Keratinocyte (primary cell): Measurements from ENCODE around the gene SREBF1. TPM values are rescaled to one million over a fixed set of nuclear protein-coding genes. Genes with fewer than 3 reads are reported as not detected.

Experiments
- DNase-seq: peaks from one replicate; pipeline ENCODE4 v3.0.0-alpha.2; 2011; ENCODE audit warnings: low read depth, missing footprints, low spot score
- FAIRE-seq: peaks from 2 replicates; lab custom pipeline; 2011; peaks lifted over from hg19 to GRCh38; lab: Jason Lieb, UNC
- H2AFZ ChIP-seq: 2 replicates; pipeline ENCODE4 v1.6.0; 2012; ENCODE audit warnings: low read length, control low read depth, inconsistent platforms; ENCODE audit not compliant: control insufficient read depth
- H3K27ac ChIP-seq: 2 replicates; pipeline ENCODE4 v1.5.1; 2011; ENCODE audit warnings: low read length; ENCODE audit not compliant: control insufficient read depth, insufficient read depth
- H3K27me3 ChIP-seq: 3 replicates; pipeline ENCODE4 v1.6.0; 2011; ENCODE audit warnings: low read length; ENCODE audit not compliant: control insufficient read depth, insufficient read depth; ENCODE audit errors: extremely low read depth
- H3K36me3 ChIP-seq, 2 experiments: 2 replicates in 1 of 2; 3 replicates in 1 of 2; pipeline ENCODE4 v1.5.1; 2011; ENCODE audit warnings: low read length in 2 of 2, mild to moderate bottlenecking in 1 of 2; ENCODE audit not compliant: control insufficient read depth in 2 of 2, insufficient read depth in 2 of 2; ENCODE audit errors: extremely low read depth in 1 of 2
- H3K4me1 ChIP-seq: 3 replicates; pipeline ENCODE4 v1.5.1; 2011; ENCODE audit warnings: low read length; ENCODE audit not compliant: control insufficient read depth, insufficient read depth; ENCODE audit errors: extremely low read depth
- H3K4me2 ChIP-seq: 3 replicates; pipeline ENCODE4 v1.6.0; 2011; ENCODE audit warnings: low read depth, low read length; ENCODE audit not compliant: control insufficient read depth, insufficient read depth; ENCODE audit errors: extremely low read depth
- H3K4me3 ChIP-seq, 3 experiments: fragments of 200-600 bp in 1 of 3; sonication (generic) in 1 of 3; 2 replicates in 2 of 3; 3 replicates in 1 of 3; pipeline ENCODE4 v1.5.1; 2011 to 2016; ENCODE audit warnings: low read length in 3 of 3, mild to moderate bottlenecking in 3 of 3, control low read depth in 2 of 3, inconsistent platforms in 1 of 3, low read depth in 1 of 3, mixed read lengths in 1 of 3, mixed run types in 1 of 3, moderate library complexity in 1 of 3; ENCODE audit not compliant: control insufficient read depth in 2 of 3, insufficient read depth in 2 of 3; ENCODE audit errors: extremely low read depth in 1 of 3
- H3K79me2 ChIP-seq: 2 replicates; pipeline ENCODE4 v1.6.0; 2012; ENCODE audit warnings: low read length; ENCODE audit not compliant: control insufficient read depth, insufficient read depth
- H3K9ac ChIP-seq: 3 replicates; pipeline ENCODE4 v1.6.0; 2011; ENCODE audit warnings: low read length; ENCODE audit not compliant: control insufficient read depth, insufficient read depth; ENCODE audit errors: extremely low read depth
- H3K9me1 ChIP-seq: 3 replicates; pipeline ENCODE4 v1.6.0; 2011; ENCODE audit warnings: low read length; ENCODE audit not compliant: control insufficient read depth, insufficient read depth; ENCODE audit errors: extremely low read depth
- H3K9me3 ChIP-seq: 2 replicates; pipeline ENCODE4 v1.5.1; 2012; ENCODE audit warnings: low read depth, low read length; ENCODE audit not compliant: control insufficient read depth
- H4K20me1 ChIP-seq: 3 replicates; pipeline ENCODE4 v1.6.0; 2011; ENCODE audit warnings: low read length; ENCODE audit not compliant: control insufficient read depth, insufficient read depth; ENCODE audit errors: extremely low read depth
- EZH2 ChIP-seq: IDR thresholded peaks from one replicate; pipeline ENCODE4 v1.6.1; 2012; ENCODE audit warnings: inconsistent platforms, mild to moderate bottlenecking, low read length, moderate library complexity
- dilution Hi-C: fragments of 300-500 bp; cut with MboI; formaldehyde crosslinking; loops from one replicate; pipeline ENCODE4 v1.7.0; 2020; ENCODE audit warnings: low sequenced_read_pairs; ENCODE audit not compliant: extremely low pct_ligation_motif_present
- polyA plus RNA-seq, 5 experiments: library from polyadenylated mRNA; depleted of rRNA in 3 of 5; stranded (reverse) in 3 of 5; stranded (forward) in 1 of 5; unstranded in 1 of 5; fragments of >200 nt; gene quantifications; 1 replicate in 1 of 5; 2 replicates in 3 of 5; 3 replicates in 1 of 5; pipeline versions ENCODE4 v1.2.1 to v1.2.3, GENCODE V29; 2011 to 2012; ENCODE audit warnings: missing spikeins in 2 of 5, low read depth in 1 of 5, low replicate concordance in 1 of 5
- TF ChIP-seq, protein P1 (sequence below), 3 experiments: IDR thresholded peaks in 1 of 3; conservative IDR thresholded peaks in 1 of 3; optimal IDR thresholded peaks in 1 of 3; 2 replicates in 2 of 3; 3 replicates in 1 of 3; pipeline versions ENCODE3 to v1.5.1; 2011; ENCODE audit warnings: low read length in 3 of 3, mild to moderate bottlenecking in 3 of 3, moderate library complexity in 2 of 3, control low read depth in 1 of 3, inconsistent platforms in 1 of 3; ENCODE audit not compliant: insufficient read depth in 2 of 3; ENCODE audit errors: extremely low read depth in 1 of 3

Gene SREBF1
- polyA plus RNA-seq, 1 donor (not counting 4 experiments of a cell fraction or from before 2014, with no cell fraction given), result 51.7 TPM

DNA sequence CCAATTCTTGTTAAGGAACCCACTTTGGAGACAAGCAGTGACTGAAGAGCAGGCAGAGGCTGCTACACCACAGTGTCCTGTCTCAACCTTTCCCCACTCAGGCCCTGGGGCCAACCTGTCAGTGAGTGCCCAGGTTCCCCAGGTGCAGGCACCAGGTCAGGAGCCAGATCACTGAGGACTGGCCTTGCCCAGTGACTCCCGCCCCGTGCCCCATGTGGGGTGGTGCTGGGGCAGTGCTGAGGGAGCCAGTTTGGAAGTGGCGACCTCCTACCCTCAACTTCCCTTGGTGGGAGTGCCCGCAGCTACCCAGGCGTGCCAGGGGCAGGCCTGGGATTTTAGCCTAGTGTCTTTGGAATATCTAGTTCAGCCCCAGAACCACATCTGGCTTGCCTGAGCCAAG lies 29.3 kb downstream of the SREBF1 start:
- H4K20me1 ChIP-seq, result peaks cover 17% of the 10 kb centered on the region
- no peaks in the 10 kb centered on the region for H3K79me2 ChIP-seq
- DNase-seq (no peak), FAIRE-seq (no peak)
- H3K4me3 ChIP-seq, result no peak overlapping the region
- H3K9me1 ChIP-seq, result peaks cover 2% of the 10 kb centered on the region
- H2AFZ ChIP-seq, result no peak overlapping the region
- H3K27me3 ChIP-seq, result no peaks in the 10 kb centered on the region
- H3K36me3 ChIP-seq, result peaks cover 16 to 35% of the 10 kb centered on the region in 2 experiments
- H3K27ac ChIP-seq, result no peak overlapping the region
- peaks cover 14% of the 10 kb centered on the region for H3K4me1 ChIP-seq
- no peaks in the 10 kb centered on the region for H3K9me3 ChIP-seq
- TF ChIP-seq, protein P1, sequence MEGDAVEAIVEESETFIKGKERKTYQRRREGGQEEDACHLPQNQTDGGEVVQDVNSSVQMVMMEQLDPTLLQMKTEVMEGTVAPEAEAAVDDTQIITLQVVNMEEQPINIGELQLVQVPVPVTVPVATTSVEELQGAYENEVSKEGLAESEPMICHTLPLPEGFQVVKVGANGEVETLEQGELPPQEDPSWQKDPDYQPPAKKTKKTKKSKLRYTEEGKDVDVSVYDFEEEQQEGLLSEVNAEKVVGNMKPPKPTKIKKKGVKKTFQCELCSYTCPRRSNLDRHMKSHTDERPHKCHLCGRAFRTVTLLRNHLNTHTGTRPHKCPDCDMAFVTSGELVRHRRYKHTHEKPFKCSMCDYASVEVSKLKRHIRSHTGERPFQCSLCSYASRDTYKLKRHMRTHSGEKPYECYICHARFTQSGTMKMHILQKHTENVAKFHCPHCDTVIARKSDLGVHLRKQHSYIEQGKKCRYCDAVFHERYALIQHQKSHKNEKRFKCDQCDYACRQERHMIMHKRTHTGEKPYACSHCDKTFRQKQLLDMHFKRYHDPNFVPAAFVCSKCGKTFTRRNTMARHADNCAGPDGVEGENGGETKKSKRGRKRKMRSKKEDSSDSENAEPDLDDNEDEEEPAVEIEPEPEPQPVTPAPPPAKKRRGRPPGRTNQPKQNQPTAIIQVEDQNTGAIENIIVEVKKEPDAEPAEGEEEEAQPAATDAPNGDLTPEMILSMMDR (optimal IDR thresholded peaks at IDR 0.05 in 1 of 3, IDR thresholded peaks at IDR 0.05 in 1 of 3, conservative IDR thresholded peaks at IDR 0.05 in 1 of 3; ENCODE audit: extremely low read depth in 1 of 3, insufficient read depth in 2 of 3, low read length in 3 of 3), result no peak
- TF ChIP-seq EZH2, result no peak
- dilution Hi-C loops, result no loop called here
- no peak overlapping the region for H3K9ac ChIP-seq
- H3K4me2 ChIP-seq, result no peak overlapping the region

DNA sequence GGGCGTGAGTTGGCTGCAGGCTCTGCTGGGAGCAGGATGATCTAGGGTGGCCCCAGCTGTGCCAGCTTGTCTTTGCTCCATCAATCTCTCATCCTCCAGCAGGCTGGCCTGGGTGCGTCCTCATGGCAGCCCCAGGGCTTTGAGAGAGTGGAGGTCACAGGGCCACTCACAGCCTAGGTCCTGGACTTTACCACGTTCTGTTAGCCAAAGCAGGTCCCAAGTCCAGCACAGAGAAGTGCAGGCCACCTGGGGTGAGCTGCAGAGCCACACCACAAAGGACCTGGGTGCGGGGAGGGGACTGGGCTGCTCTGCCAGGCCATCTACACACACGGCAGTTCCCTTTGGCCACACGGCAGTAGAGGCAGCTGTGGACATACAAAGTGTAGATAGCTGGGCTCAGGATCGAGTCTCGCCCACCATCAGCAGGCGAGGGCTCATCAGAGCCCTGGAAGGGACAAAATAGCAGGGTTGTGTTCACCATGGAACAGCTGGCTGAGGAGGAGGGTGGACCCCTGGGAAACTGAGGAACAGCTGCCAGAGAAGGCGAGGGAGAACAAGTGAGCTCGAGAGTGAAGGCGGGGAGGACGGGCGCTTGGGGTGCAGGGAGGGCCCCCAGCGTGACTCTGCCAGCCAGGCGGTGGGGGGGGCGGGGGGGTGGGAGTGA lies 30.0 kb downstream of the SREBF1 start:
- no peak for FAIRE-seq
- H3K9me1 ChIP-seq, result peaks cover 2% of the 10 kb centered on the region
- H3K4me2 ChIP-seq, result no peak overlapping the region
- no peaks in the 10 kb centered on the region for H3K9me3 ChIP-seq
- peaks cover 12 to 36% of the 10 kb centered on the region in 2 experiments for H3K36me3 ChIP-seq
- H4K20me1 ChIP-seq, result peaks cover 12% of the 10 kb centered on the region
- TF ChIP-seq EZH2, result no peak
- TF ChIP-seq, protein P1 (optimal IDR thresholded peaks at IDR 0.05 in 1 of 3, IDR thresholded peaks at IDR 0.05 in 1 of 3, conservative IDR thresholded peaks at IDR 0.05 in 1 of 3; ENCODE audit: extremely low read depth in 1 of 3, insufficient read depth in 2 of 3, low read length in 3 of 3), result no peak
- H3K4me3 ChIP-seq, result no peak overlapping the region
- H2AFZ ChIP-seq, result no peak overlapping the region
- no peak for DNase-seq
- dilution Hi-C loops, result no loop called here
- no peak overlapping the region for H3K27ac ChIP-seq
- no peaks in the 10 kb centered on the region for H3K79me2 ChIP-seq
- no peak overlapping the region for H3K9ac ChIP-seq
- peaks cover 14% of the 10 kb centered on the region for H3K4me1 ChIP-seq
- H3K27me3 ChIP-seq, result no peaks in the 10 kb centered on the region
